HEK293T (cell line): ENCODE results near the gene SLC16A12.

Experiments
- LEF1 ChIP-seq: fragments of 450-650 bp; IDR thresholded peaks from 2 replicates; pipeline ENCODE4 v1.6.1; 2017; ENCODE audit warnings: mild to moderate bottlenecking, borderline replicate concordance
- SP1 ChIP-seq: fragments of 450-650 bp; IDR thresholded peaks from 2 replicates; pipeline ENCODE4 v1.6.1; 2017

GRCh38 chr10:89428877-89429276, 106.5 kb downstream of the SLC16A12 start:
- TF ChIP-seq SP1 (no peak), LEF1 (no peak)
